Iris pigment epithelial cell (primary cell): ENCODE measurements around the gene KBTBD4.

ENCODE experiments used
- DNase-seq: peaks from one replicate; pipeline ENCODE4 v3.0.0-alpha.2; 2011; ENCODE audit warnings: low read depth

Gene KBTBD4

GRCh38 chr11:47578524-47579494, at the start of gene KBTBD4, which contains the start of gene NDUFS3:
Gene KBTBD4, minus strand, starts transcription at chr11:47578970. Its CDS starts 19 bp downstream, at chr11:47578951.
Gene NDUFS3, plus strand, starts transcription at chr11:47579074. Its CDS starts 18 bp downstream, at chr11:47579092.
- peak; percentile 89 for DNase-seq

DNA sequence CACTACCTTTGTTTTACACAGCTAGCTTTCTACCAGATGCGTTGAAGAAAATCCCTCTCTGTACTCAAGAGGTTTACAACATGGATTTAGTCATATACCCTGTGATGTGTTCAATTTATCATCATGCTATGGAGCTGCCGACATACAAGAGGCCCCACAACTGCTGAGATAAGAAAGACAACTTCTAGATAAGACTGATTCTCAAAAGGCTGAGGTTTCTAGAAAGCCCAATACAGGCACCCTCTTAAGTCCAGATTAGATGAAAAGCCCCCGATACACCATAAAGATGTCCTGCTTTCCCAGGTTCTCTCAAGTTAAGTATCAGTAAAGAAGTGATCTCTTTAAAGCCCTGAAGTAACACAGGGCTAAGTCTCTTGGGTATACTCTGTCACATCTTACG, 49.3 kb upstream of the KBTBD4 start:
- no peak for DNase-seq

- DNase-seq, result no peak
Measured at GRCh38 chr11:47626234-47626633, 47.5 kb upstream of the KBTBD4 start.

DNA sequence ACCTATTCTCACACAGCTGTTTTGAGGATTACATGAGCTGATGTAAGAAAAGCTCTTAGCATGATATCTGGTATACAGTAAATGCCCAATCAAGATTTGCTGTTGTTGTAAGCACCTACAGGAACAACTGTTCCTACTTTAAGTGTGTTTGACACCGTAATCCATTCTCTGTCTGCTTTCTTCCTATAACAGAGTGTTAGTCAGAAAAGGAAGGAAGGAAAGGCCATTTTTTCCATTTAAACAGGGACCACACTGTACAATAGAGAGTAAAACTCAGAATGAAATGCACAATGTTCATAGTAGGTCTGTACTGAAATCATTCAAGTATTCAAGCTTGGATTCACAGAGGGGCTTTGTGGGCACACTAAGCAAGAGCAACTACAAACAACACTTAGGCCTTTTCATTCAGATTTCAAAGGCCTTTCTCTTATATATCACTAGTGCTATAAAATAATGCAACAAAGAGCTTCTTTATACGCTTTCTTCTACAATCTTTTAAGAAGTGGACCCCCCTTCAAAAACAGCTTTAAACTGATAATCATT, 42.1 kb upstream of the KBTBD4 start:
- no peak for DNase-seq

DNA sequence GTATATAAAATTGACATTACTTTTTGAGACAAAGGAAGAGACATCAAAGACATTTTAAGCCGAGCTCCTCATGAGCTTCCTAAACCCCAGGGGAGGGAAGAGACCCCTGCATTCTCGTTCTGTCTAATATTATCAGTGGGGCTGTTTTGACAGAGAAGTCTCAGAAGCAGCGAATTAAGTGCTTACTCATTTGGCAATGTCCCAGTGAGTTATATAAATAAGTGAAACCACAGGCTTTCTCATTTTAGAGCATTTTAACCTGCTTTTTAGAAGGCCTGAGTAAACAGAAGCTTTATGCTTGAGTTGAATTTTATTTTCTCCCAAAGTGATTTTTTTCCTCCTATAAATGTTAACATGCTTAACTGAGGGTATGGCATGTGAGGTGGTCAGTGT, 38.6 kb upstream of the KBTBD4 start:
- peak; percentile 86 for DNase-seq

DNA sequence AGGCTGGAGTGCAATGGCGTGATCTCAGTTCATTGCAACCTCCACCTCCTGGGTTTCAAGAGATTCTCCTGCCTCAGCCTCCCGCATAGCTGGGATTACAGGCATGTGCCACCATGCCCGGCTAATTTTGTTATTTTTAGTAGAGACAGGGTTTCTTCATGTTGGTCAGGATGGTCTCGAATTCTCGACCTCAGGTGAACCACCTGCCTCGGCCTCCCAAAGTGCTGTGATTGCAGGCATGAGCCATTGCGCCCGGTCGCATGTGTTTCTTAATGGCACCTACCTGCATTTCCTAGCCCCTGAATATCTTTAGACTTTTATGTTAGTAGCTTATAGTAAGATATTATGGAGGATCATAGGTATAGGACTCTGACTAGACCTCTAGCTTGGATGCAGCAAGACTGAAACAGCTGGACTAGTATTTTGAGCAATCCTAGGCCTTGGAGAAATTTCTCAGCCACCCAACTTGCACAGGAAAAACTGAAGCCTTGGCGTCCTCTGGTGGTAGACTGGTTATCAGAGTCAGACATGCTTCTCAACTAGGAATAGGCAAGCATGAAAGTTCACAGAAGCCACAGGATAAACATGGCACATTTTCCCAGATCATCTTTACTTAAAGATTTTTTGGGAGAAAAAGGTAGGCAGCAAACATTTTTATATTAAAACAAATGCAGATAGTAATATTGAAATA, 38.1 kb upstream of the KBTBD4 start:
- DNase-seq, result peak; percentile 84

DNA sequence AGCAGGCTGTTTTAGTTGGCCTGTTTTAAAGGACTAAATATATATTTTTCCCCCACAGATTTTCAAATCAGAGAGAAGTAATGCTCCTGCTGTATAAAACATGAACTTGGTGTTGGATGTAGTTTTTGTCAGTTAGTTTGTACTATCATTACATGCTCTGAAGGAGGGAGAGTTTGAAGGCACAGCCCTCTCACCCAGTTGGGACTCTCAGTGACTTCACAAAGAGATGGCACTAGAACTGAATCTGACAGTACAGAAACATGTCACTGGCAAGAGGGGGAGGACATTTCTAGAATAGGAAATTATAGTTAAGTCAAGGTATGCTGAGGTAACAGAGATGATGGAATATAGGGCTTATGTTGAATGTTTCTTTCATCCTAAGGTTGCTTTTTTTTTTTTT, 36.5 kb upstream of the KBTBD4 start:
- no peak for DNase-seq

DNA sequence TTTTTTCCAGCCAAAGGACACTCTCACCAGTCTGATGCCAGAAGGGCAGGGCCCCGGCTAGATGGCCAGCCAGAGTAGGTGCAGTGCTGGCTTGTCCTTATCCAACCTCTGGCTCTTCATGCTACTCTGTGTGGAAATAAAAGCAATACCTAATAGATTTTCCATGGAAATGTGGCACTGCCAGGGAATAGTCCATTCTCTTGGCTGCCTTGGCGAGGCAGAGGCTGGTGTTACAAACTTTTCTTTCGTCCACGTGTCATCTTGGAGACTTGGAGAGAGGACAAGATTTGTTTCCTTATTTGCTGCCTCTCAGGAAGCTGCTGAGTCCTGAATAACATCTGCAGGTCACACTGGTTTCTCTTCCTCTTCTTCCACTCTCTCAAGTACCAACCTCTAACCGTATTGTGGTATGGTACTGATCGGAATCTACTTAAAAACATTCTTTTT, 32.6 kb upstream of the KBTBD4 start:
- no peak for DNase-seq

- DNase-seq, result no peak
Measured at GRCh38 chr11:47609675-47610074, 30.9 kb upstream of the KBTBD4 start.

DNA sequence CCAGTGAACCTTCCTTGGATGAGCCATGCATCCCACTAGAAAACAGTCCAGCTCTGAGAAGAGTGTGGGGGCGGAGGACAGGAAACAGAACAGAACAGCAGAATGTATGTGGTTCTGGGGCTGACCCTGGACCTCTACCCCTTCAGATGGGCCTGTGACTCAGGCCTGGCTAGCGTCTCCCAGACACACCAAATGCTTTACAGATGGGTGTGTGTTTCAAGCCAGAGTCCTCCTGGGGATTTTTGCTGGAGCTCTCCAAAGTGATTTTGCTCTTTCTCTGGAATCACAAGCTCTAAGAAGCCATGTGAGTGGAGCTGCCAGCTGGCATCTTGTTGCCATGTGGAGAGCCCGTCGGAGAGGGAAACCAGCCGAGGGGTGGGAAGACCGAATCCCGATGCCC, 28.6 kb upstream of the KBTBD4 start:
- peak; percentile 91 for DNase-seq

- no peak for DNase-seq
Measured at GRCh38 chr11:47606731-47607130, 28.0 kb upstream of the KBTBD4 start.

- no peak for DNase-seq
Measured at GRCh38 chr11:47605921-47606320, 27.2 kb upstream of the KBTBD4 start.

- peak; percentile 33 for DNase-seq
Measured at GRCh38 chr11:47603295-47603694, 24.5 kb upstream of the KBTBD4 start.

DNA sequence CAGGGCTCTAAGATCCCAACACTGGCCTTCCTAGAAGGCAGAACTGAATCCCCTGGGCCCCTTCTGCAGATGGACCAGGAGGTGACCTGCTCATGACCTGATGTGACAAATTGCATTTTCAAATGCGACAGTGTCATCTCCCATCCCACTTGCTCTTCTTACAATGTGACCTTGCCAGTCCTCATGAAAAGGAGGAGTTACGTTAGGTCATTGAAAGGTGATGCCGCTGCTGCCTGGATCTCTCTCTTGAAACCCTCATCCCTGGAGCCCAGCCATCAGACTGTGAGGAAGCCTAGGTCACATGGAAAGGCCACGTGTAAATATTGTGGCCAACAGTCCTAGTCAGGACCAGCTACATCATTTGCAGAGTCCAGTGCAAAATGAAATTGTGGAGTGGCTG, 21.1 kb upstream of the KBTBD4 start:
- no peak for DNase-seq

- DNase-seq, result no peak
Measured at GRCh38 chr11:47595967-47596366, 17.2 kb upstream of the KBTBD4 start.

DNA sequence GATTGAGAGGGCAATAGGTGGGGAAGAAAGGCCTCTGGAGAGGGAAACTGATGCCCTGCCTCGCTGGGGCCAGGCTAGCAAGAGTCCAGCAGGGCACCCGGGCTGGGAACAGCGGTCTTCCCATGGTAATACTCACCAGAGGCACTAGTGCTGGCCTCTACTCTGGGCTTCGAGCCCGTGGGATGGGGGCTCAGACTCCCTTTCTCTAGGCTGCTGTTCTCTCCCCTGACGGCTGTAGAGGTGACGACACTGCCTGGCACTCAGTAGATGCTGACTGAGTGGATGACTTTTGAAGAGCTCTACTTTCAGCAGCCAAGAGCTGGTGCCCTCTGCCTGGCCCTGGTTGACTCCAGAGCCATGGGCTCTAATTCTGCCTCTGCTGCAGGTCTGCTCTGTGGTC, 16.3 kb upstream of the KBTBD4 start:
- no peak for DNase-seq

GRCh38 chr11:47593934-47594855, 15.4 kb upstream of the KBTBD4 start, which contains the start of gene C1QTNF4:
Gene C1QTNF4, minus strand, starts transcription at chr11:47594411. Its CDS starts 3,601 bp downstream, at chr11:47590810.
- no peak for DNase-seq

- no peak for DNase-seq
Measured at GRCh38 chr11:47593492-47593933, 14.7 kb upstream of the KBTBD4 start.

DNA sequence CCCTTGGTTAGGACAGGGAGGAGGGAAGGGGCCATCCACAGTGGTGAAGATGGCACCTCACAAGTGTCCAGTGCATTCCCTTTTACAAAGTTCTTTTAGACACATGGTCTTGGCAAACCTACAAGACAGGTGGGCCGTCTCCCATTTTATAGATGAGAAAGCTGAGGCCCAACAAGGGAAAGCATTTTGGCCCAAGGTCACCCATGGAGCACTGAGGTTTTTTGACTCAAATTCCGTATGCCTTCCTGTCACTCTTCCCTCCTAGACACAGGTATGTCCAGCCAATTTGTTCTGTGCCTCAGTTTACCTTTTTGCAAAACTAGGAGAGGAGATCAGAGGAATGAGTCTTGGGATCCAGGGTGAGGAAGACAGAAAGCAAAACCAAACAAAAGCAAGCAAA, 14.2 kb upstream of the KBTBD4 start:
- DNase-seq, result no peak

GRCh38 chr11:47592251-47592650, 13.5 kb upstream of the KBTBD4 start:
- DNase-seq, result no peak

- no peak for DNase-seq
Measured at GRCh38 chr11:47591764-47592163, 13.0 kb upstream of the KBTBD4 start.
